ENCODE measurements around the gene FKBP6.
"Not testable (repeated sequence)": the region's sequence is repeated elsewhere in the genome, so short reads cannot be mapped to it uniquely, and the experiment has no call there.

The FKBP6 gene

GRCh38 chr7:73323434-73324080 is 4.4 kb upstream of the FKBP6 start:
- not testable (repeated sequence) for H3K9me3 ChIP-seq (ENCODE audit: insufficient read depth, low read length, severe bottlenecking); H3K4me2 ChIP-seq (ENCODE audit: insufficient read depth, low read length); H3K27me3 ChIP-seq (ENCODE audit: insufficient read depth, low read length, poor library complexity); H3K79me2 ChIP-seq (ENCODE audit: insufficient read depth, low read length); H3K9ac ChIP-seq (ENCODE audit: low read depth, low read length); H3K4me3 ChIP-seq (ENCODE audit: low read depth in 1 of 2, low read length in 2 of 2); H4K20me1 ChIP-seq (ENCODE audit: insufficient read depth, low read length); H3K36me3 ChIP-seq (ENCODE audit: insufficient read depth, low read length); H3K4me1 ChIP-seq (ENCODE audit: insufficient read depth, low read length); DNase-seq; ATAC-seq (ENCODE audit: insufficient read depth, low read depth)
- Histone ChIP-seq H2AFZ (ENCODE audit: low read depth, low read length) (peak overlapping the region; percentile 25; the same call in 1 of the 2 replicates), H3K27ac (ENCODE audit: low read length) (peak overlapping the region; percentile 20; the same call in 1 of the 2 replicates)

DNA sequence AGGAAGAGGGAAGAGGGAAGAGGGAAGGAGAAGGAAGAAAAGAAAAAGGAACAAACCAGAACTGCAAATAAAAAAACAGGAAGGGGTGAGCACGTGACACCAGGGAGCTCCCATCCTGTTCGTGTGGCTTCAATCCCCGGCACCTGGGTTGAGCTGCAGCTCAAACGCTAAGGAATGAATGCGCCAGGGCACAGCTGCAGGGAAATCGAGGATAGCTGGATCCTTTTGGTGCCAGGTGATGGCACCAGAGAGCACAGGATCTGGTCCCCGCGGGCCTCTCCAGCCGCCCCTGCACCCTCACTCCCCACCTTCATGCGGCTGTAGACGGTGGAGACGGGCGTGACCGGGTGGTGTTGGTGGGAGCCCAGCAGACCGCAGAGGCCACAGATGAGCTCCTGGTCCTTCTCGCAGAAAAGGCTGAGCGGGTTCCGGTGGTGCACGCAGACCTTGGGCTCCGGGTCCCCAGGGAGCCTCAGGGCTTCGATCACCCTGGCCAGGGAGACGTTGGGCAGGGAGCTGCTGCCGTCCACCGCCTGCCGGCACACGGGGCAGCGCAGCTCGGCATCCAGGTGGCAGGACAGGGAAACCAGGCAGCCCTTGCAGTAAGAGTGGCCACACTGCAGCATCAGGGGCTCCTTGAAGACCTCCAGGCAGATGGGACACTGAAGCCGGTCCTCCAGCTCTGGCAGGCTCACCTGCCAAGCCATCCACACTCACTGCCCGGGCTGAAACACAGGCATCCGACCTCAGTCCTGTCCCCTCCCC is 3.7 kb upstream of the FKBP6 start:
- not testable (repeated sequence) for H3K27me3 ChIP-seq (ENCODE audit: insufficient read depth, low read length, poor library complexity); H3K4me1 ChIP-seq (ENCODE audit: insufficient read depth, low read length); H3K36me3 ChIP-seq (ENCODE audit: insufficient read depth, low read length); H3K4me3 ChIP-seq (ENCODE audit: low read depth in 1 of 2, low read length in 2 of 2); H4K20me1 ChIP-seq (ENCODE audit: insufficient read depth, low read length); H3K79me2 ChIP-seq (ENCODE audit: insufficient read depth, low read length); H3K4me2 ChIP-seq (ENCODE audit: insufficient read depth, low read length); H3K9me3 ChIP-seq (ENCODE audit: insufficient read depth, low read length, severe bottlenecking); H3K9ac ChIP-seq (ENCODE audit: low read depth, low read length)
- peak; percentile 64 for TF ChIP-seq CTCF (IDR thresholded peaks at IDR 0.05; ENCODE audit: borderline replicate concordance, extremely low read depth, low read length, poor library complexity, severe bottlenecking)
- peak overlapping the region; percentile 25 for H2AFZ ChIP-seq (ENCODE audit: low read depth, low read length)
- DNase-seq (peak; percentile 61), ATAC-seq (ENCODE audit: insufficient read depth, low read depth) (peak; percentile 80)
- H3K27ac ChIP-seq (ENCODE audit: low read length), result peak overlapping the region; percentile 20; the same call in 1 of the 2 replicates

DNA sequence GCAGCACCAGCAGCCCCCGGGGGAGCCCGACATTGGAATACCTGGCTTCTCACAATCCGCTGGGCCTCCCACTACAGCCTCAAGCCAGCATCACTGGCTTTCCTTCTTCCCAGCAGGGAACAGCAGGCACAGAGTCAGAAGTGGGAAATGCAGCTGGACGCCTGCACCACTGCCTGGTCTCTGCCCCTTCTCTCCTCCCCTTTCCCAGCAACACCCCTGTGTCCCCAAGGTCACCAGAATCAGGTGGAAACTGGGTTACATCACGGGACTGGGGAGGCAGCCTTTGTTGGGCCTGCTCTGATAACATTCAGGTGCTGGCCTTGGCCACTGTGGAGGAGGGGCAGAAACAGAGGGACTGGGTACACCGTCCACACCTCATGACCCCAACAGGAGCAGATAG is 2.5 kb upstream of the FKBP6 start:
- not testable (repeated sequence) for H3K79me2 ChIP-seq (ENCODE audit: insufficient read depth, low read length); H3K4me3 ChIP-seq (ENCODE audit: low read depth in 1 of 2, low read length in 2 of 2); H3K4me1 ChIP-seq (ENCODE audit: insufficient read depth, low read length); DNase-seq; H3K4me2 ChIP-seq (ENCODE audit: insufficient read depth, low read length); H4K20me1 ChIP-seq (ENCODE audit: insufficient read depth, low read length); H3K36me3 ChIP-seq (ENCODE audit: insufficient read depth, low read length); H3K9ac ChIP-seq (ENCODE audit: low read depth, low read length); ATAC-seq (ENCODE audit: insufficient read depth, low read depth); H3K27me3 ChIP-seq (ENCODE audit: insufficient read depth, low read length, poor library complexity); H3K27ac ChIP-seq (ENCODE audit: low read length); H3K9me3 ChIP-seq (ENCODE audit: insufficient read depth, low read length, severe bottlenecking); H2AFZ ChIP-seq (ENCODE audit: low read depth, low read length)

GRCh38 chr7:73327449-73327848 is 512 bp upstream of the FKBP6 start:
- not testable (repeated sequence) for H3K4me2 ChIP-seq (ENCODE audit: insufficient read depth, low read length); H4K20me1 ChIP-seq (ENCODE audit: insufficient read depth, low read length); H3K9ac ChIP-seq (ENCODE audit: low read depth, low read length); DNase-seq; H3K27ac ChIP-seq (ENCODE audit: low read length); H2AFZ ChIP-seq (ENCODE audit: low read depth, low read length); ATAC-seq (ENCODE audit: insufficient read depth, low read depth); H3K4me3 ChIP-seq (ENCODE audit: low read depth in 1 of 2, low read length in 2 of 2); H3K79me2 ChIP-seq (ENCODE audit: insufficient read depth, low read length); H3K27me3 ChIP-seq (ENCODE audit: insufficient read depth, low read length, poor library complexity); H3K4me1 ChIP-seq (ENCODE audit: insufficient read depth, low read length); H3K36me3 ChIP-seq (ENCODE audit: insufficient read depth, low read length); H3K9me3 ChIP-seq (ENCODE audit: insufficient read depth, low read length, severe bottlenecking)

- no peak for ATAC-seq (ENCODE audit: insufficient read depth, low read depth)
- no peak overlapping the region for H3K4me2 ChIP-seq (ENCODE audit: insufficient read depth, low read length)
Measured at GRCh38 chr7:73328696-73329095, 735 bp downstream of the FKBP6 start.

More at GRCh38 chr7:73328696-73329095, 735 bp downstream of the FKBP6 start:
- Histone ChIP-seq H2AFZ (ENCODE audit: low read depth, low read length) (no peak overlapping the region), H3K9ac (ENCODE audit: low read depth, low read length) (no peak overlapping the region), H3K27ac (ENCODE audit: low read length) (no peak overlapping the region), H3K36me3 (ENCODE audit: insufficient read depth, low read length) (no peaks in the 10 kb centered on the region), H4K20me1 (ENCODE audit: insufficient read depth, low read length) (no peaks in the 10 kb centered on the region), H3K79me2 (ENCODE audit: insufficient read depth, low read length) (no peaks in the 10 kb centered on the region), H3K9me3 (ENCODE audit: insufficient read depth, low read length, severe bottlenecking) (no peaks in the 10 kb centered on the region), H3K4me1 (ENCODE audit: insufficient read depth, low read length) (peaks cover 8% of the 10 kb centered on the region), H3K4me3 (ENCODE audit: low read depth in 1 of 2, low read length in 2 of 2) (no peak overlapping the region), H3K27me3 (ENCODE audit: insufficient read depth, low read length, poor library complexity) (peaks cover 3% of the 10 kb centered on the region)
- no peak for TF ChIP-seq CTCF (IDR thresholded peaks at IDR 0.05; ENCODE audit: borderline replicate concordance, extremely low read depth, low read length, poor library complexity, severe bottlenecking)
- TF ChIP-seq EZH2 (IDR thresholded peaks at IDR 0.05; ENCODE audit: borderline replicate concordance, low read depth, low read length, severe bottlenecking), result no peak
- no peak for DNase-seq

Data from DND-41 (cell line).